HG03103 (cell line): ENCODE results near the gene HSPA12A.

Experiments used
- ATAC-seq: cut with Tn5 transposase; IDR thresholded peaks from one replicate; pipeline ENCODE4 v1.9.1; 2021; ENCODE audit warnings: low read depth; ENCODE audit not compliant: unreplicated experiment

HSPA12A gene

GRCh38 chr10:116696919-116697318 is 45.4 kb downstream of the HSPA12A start:
- ATAC-seq = peak; percentile 75

GRCh38 chr10:116694927-116695268 is 47.5 kb downstream of the HSPA12A start:
- ATAC-seq = no peak

GRCh38 chr10:116694243-116694926 is 48.0 kb downstream of the HSPA12A start:
- ATAC-seq = no peak

GRCh38 chr10:116692225-116692624 is 50.1 kb downstream of the HSPA12A start:
- no peak for ATAC-seq

- no peak for ATAC-seq
These were observed 50.7 kb downstream of the HSPA12A start for GRCh38 chr10:116691635-116692034.

GRCh38 chr10:116690356-116691322 is 51.7 kb downstream of the HSPA12A start:
- no peak for ATAC-seq

GRCh38 chr10:116689744-116690143 is 52.6 kb downstream of the HSPA12A start:
- ATAC-seq = no peak

GRCh38 chr10:116688741-116689495 is 53.4 kb downstream of the HSPA12A start:
- ATAC-seq = no peak

GRCh38 chr10:116688241-116688711 is 54.1 kb downstream of the HSPA12A start:
- no peak for ATAC-seq

- ATAC-seq = no peak
These were observed 54.7 kb downstream of the HSPA12A start for GRCh38 chr10:116687633-116688032.

- no peak for ATAC-seq
These were observed 55.7 kb downstream of the HSPA12A start for GRCh38 chr10:116686632-116687031.

- ATAC-seq = no peak
These were observed 56.6 kb downstream of the HSPA12A start for GRCh38 chr10:116685807-116686206.

GRCh38 chr10:116684781-116685180 is 57.6 kb downstream of the HSPA12A start:
- ATAC-seq = no peak

GRCh38 chr10:116683821-116684220 is 58.5 kb downstream of the HSPA12A start:
- no peak for ATAC-seq

- ATAC-seq = no peak
These were observed 59.2 kb downstream of the HSPA12A start for GRCh38 chr10:116683166-116683565.

- no peak for ATAC-seq
These were observed 63.0 kb downstream of the HSPA12A start for GRCh38 chr10:116679351-116679750.

GRCh38 chr10:116676633-116677032 is 65.7 kb downstream of the HSPA12A start:
- ATAC-seq = no peak

GRCh38 chr10:116676118-116676517 is 66.2 kb downstream of the HSPA12A start:
- ATAC-seq = no peak

GRCh38 chr10:116674901-116675423 is 67.4 kb downstream of the HSPA12A start:
- no peak for ATAC-seq

GRCh38 chr10:116673866-116674265 is 68.5 kb downstream of the HSPA12A start:
- no peak for ATAC-seq

GRCh38 chr10:116672891-116673290 is 69.5 kb downstream of the HSPA12A start:
- no peak for ATAC-seq
